ENCODE results near the gene CMTR1.

The CMTR1 gene

GRCh38 chr6:37477191-37477590 lies 44.2 kb downstream of the CMTR1 start:
- no peak for DNase-seq (ENCODE audit: low read depth in 2 of 2, low spot score in 1 of 2)

GRCh38 chr6:37477656-37478435 lies 44.8 kb downstream of the CMTR1 start:
- DNase-seq (ENCODE audit: low read depth in 2 of 2, low spot score in 1 of 2): no peak

- DNase-seq (ENCODE audit: low read depth in 2 of 2, low spot score in 1 of 2): no peak
Measured at GRCh38 chr6:37478827-37479226, 45.8 kb downstream of the CMTR1 start.

- no peak for DNase-seq (ENCODE audit: low read depth in 2 of 2, low spot score in 1 of 2)
Measured at GRCh38 chr6:37479266-37479854, 46.3 kb downstream of the CMTR1 start.

GRCh38 chr6:37480118-37480736 lies 47.2 kb downstream of the CMTR1 start:
- no peak for DNase-seq (ENCODE audit: low read depth in 2 of 2, low spot score in 1 of 2)

GRCh38 chr6:37480951-37481534 lies 48.0 kb downstream of the CMTR1 start:
- DNase-seq (ENCODE audit: low read depth in 2 of 2, low spot score in 1 of 2): no peak

GRCh38 chr6:37481711-37482605 lies 48.9 kb downstream of the CMTR1 start:
- no peak for DNase-seq (ENCODE audit: low read depth in 2 of 2, low spot score in 1 of 2)

GRCh38 chr6:37482606-37483251 lies 49.7 kb downstream of the CMTR1 start:
- DNase-seq (ENCODE audit: low read depth in 2 of 2, low spot score in 1 of 2): no peak

GRCh38 chr6:37483252-37483901 lies 50.4 kb downstream of the CMTR1 start:
- DNase-seq (ENCODE audit: low read depth in 2 of 2, low spot score in 1 of 2): no peak

GRCh38 chr6:37483917-37484785 lies 51.1 kb downstream of the CMTR1 start:
- DNase-seq (ENCODE audit: low read depth in 2 of 2, low spot score in 1 of 2): peak in 1 of 2 donors; percentile 66

- no peak for DNase-seq (ENCODE audit: low read depth in 2 of 2, low spot score in 1 of 2)
Measured at GRCh38 chr6:37484786-37485170, 51.8 kb downstream of the CMTR1 start.

GRCh38 chr6:37485291-37485702 lies 52.3 kb downstream of the CMTR1 start:
- DNase-seq (ENCODE audit: low read depth in 2 of 2, low spot score in 1 of 2): no peak

- no peak for DNase-seq (ENCODE audit: low read depth in 2 of 2, low spot score in 1 of 2)
Measured at GRCh38 chr6:37486121-37486839, 53.3 kb downstream of the CMTR1 start.

GRCh38 chr6:37487591-37488380 lies 54.8 kb downstream of the CMTR1 start:
- DNase-seq (ENCODE audit: low read depth in 2 of 2, low spot score in 1 of 2): no peak

- no peak for DNase-seq (ENCODE audit: low read depth in 2 of 2, low spot score in 1 of 2)
Measured at GRCh38 chr6:37488476-37488875, 55.5 kb downstream of the CMTR1 start.

GRCh38 chr6:37489697-37490336 lies 56.8 kb downstream of the CMTR1 start:
- no peak for DNase-seq (ENCODE audit: low read depth in 2 of 2, low spot score in 1 of 2)

GRCh38 chr6:37490536-37491170 lies 57.6 kb downstream of the CMTR1 start:
- no peak for DNase-seq (ENCODE audit: low read depth in 2 of 2, low spot score in 1 of 2)
